HEK293T (cell line): ENCODE results near the gene TBC1D24.

Experiments
- ARNT ChIP-seq: fragments of 450-650 bp; IDR thresholded peaks from 2 replicates; pipeline ENCODE4 v1.6.1; 2017; ENCODE audit warnings: mild to moderate bottlenecking
- BHLHE40 ChIP-seq: fragments of 450-650 bp; IDR thresholded peaks from 2 replicates; pipeline ENCODE4 v1.6.1; 2016; ENCODE audit warnings: mild to moderate bottlenecking, moderate library complexity, borderline replicate concordance
- CTBP1 ChIP-seq: fragments of 450-650 bp; IDR thresholded peaks from 2 replicates; pipeline ENCODE4 v1.6.1; 2016; ENCODE audit warnings: borderline replicate concordance
- ELF4 ChIP-seq: fragments of 450-650 bp; IDR thresholded peaks from 2 replicates; pipeline ENCODE4 v1.6.1; 2017; ENCODE audit warnings: antibody characterized with exemption
- FOXA1 ChIP-seq: fragments of 450-650 bp; IDR thresholded peaks from 2 replicates; pipeline ENCODE4 v1.6.1; 2016; ENCODE audit warnings: mild to moderate bottlenecking
- FOXK2 ChIP-seq: fragments of 450-650 bp; IDR thresholded peaks from 2 replicates; pipeline ENCODE4 v1.6.1; 2016; ENCODE audit warnings: mild to moderate bottlenecking
- FOXM1 ChIP-seq: fragments of 450-650 bp; IDR thresholded peaks from 2 replicates; pipeline ENCODE4 v1.6.1; 2017; ENCODE audit warnings: mild to moderate bottlenecking, borderline replicate concordance
- HDGF ChIP-seq: fragments of 450-650 bp; IDR thresholded peaks from 2 replicates; pipeline ENCODE4 v1.6.1; 2017; ENCODE audit warnings: antibody characterized with exemption, borderline replicate concordance
- LEF1 ChIP-seq: fragments of 450-650 bp; IDR thresholded peaks from 2 replicates; pipeline ENCODE4 v1.6.1; 2017; ENCODE audit warnings: mild to moderate bottlenecking, borderline replicate concordance
- NFRKB ChIP-seq: fragments of 450-650 bp; IDR thresholded peaks from 2 replicates; pipeline ENCODE4 v1.6.1; 2016; ENCODE audit warnings: mild to moderate bottlenecking, moderate library complexity
- PKNOX1 ChIP-seq: fragments of 450-650 bp; IDR thresholded peaks from 2 replicates; pipeline ENCODE4 v1.6.1; 2016
- SP1 ChIP-seq: fragments of 450-650 bp; IDR thresholded peaks from 2 replicates; pipeline ENCODE4 v1.6.1; 2017
- SUZ12 ChIP-seq: fragments of 450-650 bp; IDR thresholded peaks from 2 replicates; pipeline ENCODE4 v1.6.1; 2016; ENCODE audit warnings: mild to moderate bottlenecking
- ZNF384 ChIP-seq: fragments of 450-650 bp; IDR thresholded peaks from 2 replicates; pipeline ENCODE4 v1.6.1; 2016

- TF ChIP-seq LEF1: no peak
- TF ChIP-seq BHLHE40: no peak
- TF ChIP-seq FOXK2: no peak
- no peak for TF ChIP-seq FOXA1
- no peak for TF ChIP-seq PKNOX1
- TF ChIP-seq ZNF384: no peak
- TF ChIP-seq SP1: no peak
- TF ChIP-seq HDGF: no peak
- TF ChIP-seq NFRKB: no peak
- TF ChIP-seq FOXM1: no peak
- TF ChIP-seq CTBP1: no peak
- no peak for TF ChIP-seq SUZ12
- no peak for TF ChIP-seq ELF4
- no peak for TF ChIP-seq ARNT
Measured at GRCh38 chr16:2518823-2519710, 44.1 kb downstream of the TBC1D24 start.
